H1 (cell line): ENCODE data around the gene OLFML2B. TPM values are rescaled to one million over a fixed set of nuclear protein-coding genes. Genes with fewer than 3 reads are reported as not detected.

ENCODE experiments used
- ATF3 ChIP-seq: IDR thresholded peaks from 2 replicates; pipeline ENCODE4 v1.6.1; 2011; ENCODE audit warnings: low read depth, mild to moderate bottlenecking, low read length; ENCODE audit not compliant: insufficient read depth
- CTBP2 ChIP-seq: IDR thresholded peaks from 2 replicates; pipeline ENCODE4 v1.7.0; 2011; ENCODE audit warnings: borderline replicate concordance, mild to moderate bottlenecking, moderate library complexity, mixed read lengths, low read length; ENCODE audit not compliant: insufficient read depth, insufficient read length
- CTCF ChIP-seq, 3 experiments: IDR thresholded peaks; 1 replicate in 2 of 3; 2 replicates in 1 of 3; pipeline versions ENCODE4 v1.5.1 to v1.6.1; 2011; ENCODE audit warnings: low read length in 3 of 3, mild to moderate bottlenecking in 3 of 3, inconsistent platforms in 2 of 3, low read depth in 1 of 3, moderate library complexity in 1 of 3; ENCODE audit not compliant: insufficient read depth in 1 of 3; ENCODE audit errors: control extremely low read depth in 1 of 3
- E2F6 ChIP-seq: IDR thresholded peaks from 2 replicates; pipeline ENCODE4 v1.6.1; 2012; ENCODE audit warnings: inconsistent platforms
- HDAC2 ChIP-seq, 2 experiments: fragments of 300-600 bp in 1 of 2; sonication (generic) in 1 of 2; IDR thresholded peaks; 2 replicates each; pipeline ENCODE4 v1.6.1; 2011 to 2012; ENCODE audit warnings: low read depth in 2 of 2, low read length in 2 of 2, mild to moderate bottlenecking in 2 of 2, moderate library complexity in 2 of 2, borderline replicate concordance in 1 of 2, inconsistent platforms in 1 of 2
- KDM5A ChIP-seq: fragments of 200-600 bp; IDR thresholded peaks from 2 replicates; pipeline ENCODE4 v1.7.1; 2012; ENCODE audit warnings: mild to moderate bottlenecking, low read length, inconsistent platforms, mixed read lengths
- RBBP5 ChIP-seq: IDR thresholded peaks from 2 replicates; pipeline ENCODE4 v1.7.1; 2012; ENCODE audit warnings: low read depth, mild to moderate bottlenecking, inconsistent platforms, low read length, moderate library complexity, borderline replicate concordance
- SIX5 ChIP-seq: IDR thresholded peaks from 2 replicates; pipeline ENCODE4 v1.6.1; 2011; ENCODE audit warnings: mild to moderate bottlenecking, low read depth, low read length
- SP2 ChIP-seq: IDR thresholded peaks from 2 replicates; pipeline ENCODE4 v1.6.1; 2012; ENCODE audit warnings: mild to moderate bottlenecking, low read length, inconsistent platforms
- USF2 ChIP-seq: IDR thresholded peaks from 2 replicates; pipeline ENCODE4 v1.6.1; 2011; ENCODE audit warnings: low read length, improper control_type of control experiment
- polyA plus RNA-seq, 7 experiments: library from polyadenylated mRNA; depleted of rRNA in 3 of 7; stranded (reverse) in 5 of 7; unstranded in 2 of 7; fragments of >200 nt in 5 of 7; fragments of 200-250 nt in 2 of 7; gene quantifications; 1 replicate in 5 of 7; 2 replicates in 1 of 7; 4 replicates in 1 of 7; pipeline versions ENCODE4 v1.2.1 to v1.2.3, GENCODE V29; 2011 to 2013; ENCODE audit warnings: missing spikeins in 2 of 7, mixed read lengths in 2 of 7
- total RNA-seq: library from RNA; stranded (reverse); fragmentation: NEBNext Ultra II Directional; extraction: Animal tissue kit (Norgen Biotek cat#: 25700); gene quantifications from 2 replicates; pipeline ENCODE4 v1.2.1, GENCODE V29; 2021

Gene OLFML2B
- total and polyA plus RNA-seq, 2 of the 8 experiments (the other 6 are each of a cell fraction or from before 2014, with no cell fraction given) = 6.5 to 10.4 TPM

GRCh38 chr1:162011337-162012012 lies 12.2 kb downstream of the OLFML2B start (continued):
- no peak for TF ChIP-seq CTCF (IDR thresholded peaks at IDR 0.05; ENCODE audit: control extremely low read depth in 1 of 3, insufficient read depth in 1 of 3, low read depth in 1 of 3, low read length in 3 of 3)
- TF ChIP-seq SP2 = no peak
- no peak for TF ChIP-seq SIX5
- no peak for TF ChIP-seq CTBP2
- no peak for TF ChIP-seq HDAC2 (IDR thresholded peaks at IDR 0.05; ENCODE audit: borderline replicate concordance in 1 of 2, low read depth in 2 of 2, low read length in 2 of 2)
- no peak for TF ChIP-seq E2F6
- TF ChIP-seq RBBP5 = no peak
- TF ChIP-seq ATF3 = no peak
- TF ChIP-seq USF2 = no peak
- no peak for TF ChIP-seq KDM5A
